ENCODE results near the gene TEDC1.

Gene TEDC1

GRCh38 chr14:105495101-105495989 is 4.3 kb downstream of the TEDC1 start:
- no peak for DNase-seq (ENCODE audit: low read depth in 1 of 2, low spot score in 1 of 2)

DNA sequence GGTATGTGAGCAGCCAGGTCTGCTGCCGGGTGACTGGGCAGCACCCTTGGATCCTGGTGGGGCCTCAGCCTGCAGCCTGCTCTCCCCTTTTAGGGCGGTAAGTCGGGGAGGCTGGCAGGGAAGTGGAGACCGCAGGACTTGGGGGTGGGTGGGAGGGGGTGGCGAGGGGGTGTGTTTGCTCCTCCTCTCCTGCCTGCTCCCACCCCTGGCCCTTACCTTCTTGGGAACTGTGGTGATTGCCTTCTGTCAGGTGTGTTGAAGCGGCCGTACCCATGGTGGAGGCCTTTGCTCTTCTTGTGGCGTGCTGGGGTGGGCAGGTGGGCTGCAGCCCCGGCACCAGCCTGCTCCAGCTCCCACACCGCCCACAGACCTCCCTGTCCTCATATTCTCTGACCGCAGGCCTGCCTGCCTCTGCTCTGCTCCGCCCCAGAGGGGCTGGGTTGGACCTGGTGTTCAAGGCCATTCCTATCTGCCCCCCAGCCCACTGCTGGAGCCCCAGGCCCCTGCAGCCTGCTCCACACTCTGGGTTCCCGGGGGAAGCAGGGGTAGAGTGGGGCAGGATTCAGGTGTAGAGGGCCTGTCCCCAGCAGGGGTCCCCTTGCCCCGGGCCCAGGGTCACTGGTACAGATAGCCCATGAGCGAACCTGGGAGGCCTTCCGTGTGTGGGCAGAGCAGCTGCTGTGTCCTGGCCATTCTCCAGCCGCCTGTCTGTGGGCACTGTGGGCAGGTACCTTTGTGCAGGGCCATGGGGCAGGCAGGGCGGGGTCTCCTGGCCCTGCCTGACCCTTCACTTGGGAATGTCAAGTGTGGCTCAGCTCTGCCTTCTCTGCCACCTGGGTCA is 5.2 kb downstream of the TEDC1 start:
- DNase-seq (ENCODE audit: low read depth in 1 of 2, low spot score in 1 of 2), result no peak

DNA sequence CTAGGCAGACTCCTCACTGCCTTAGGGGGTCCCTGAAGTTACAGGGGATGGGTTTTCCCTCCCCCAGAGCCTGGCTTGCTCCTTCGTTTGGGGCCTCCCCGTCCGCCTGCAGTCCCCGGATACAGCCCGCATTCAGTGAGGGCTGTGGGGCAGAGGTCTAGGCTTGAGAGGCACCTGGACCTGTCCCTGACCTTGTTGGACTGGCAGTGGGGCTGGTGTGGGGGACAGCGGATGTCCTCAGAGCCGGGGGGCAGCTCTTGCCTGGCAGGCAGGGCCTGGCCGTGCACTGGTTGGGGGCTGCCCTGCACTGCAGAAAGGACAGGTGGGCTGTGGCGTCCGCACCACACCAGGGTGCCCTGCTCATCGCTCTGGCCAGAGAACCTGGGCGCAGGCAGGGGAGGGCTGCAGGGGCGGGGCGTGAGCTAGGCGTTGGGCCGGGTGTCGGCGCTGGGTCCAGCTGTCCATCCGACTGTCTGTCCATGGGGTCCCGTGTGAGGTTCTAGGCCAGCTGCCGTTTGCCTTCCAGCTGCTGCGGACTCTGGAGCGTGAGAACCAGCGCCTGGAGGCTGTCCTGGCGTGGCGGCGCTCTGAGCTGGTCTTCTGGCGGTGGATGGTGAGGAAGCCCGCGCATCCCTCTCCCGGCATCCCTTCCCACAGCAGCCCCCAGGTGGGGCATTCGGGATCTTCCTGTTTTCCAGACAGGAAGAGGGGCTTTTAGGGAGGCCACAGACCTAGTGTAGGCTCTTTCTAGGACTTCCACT is 6.0 kb downstream of the TEDC1 start:
- no peak for DNase-seq (ENCODE audit: low read depth in 1 of 2, low spot score in 1 of 2)

GRCh38 chr14:105497671-105498429 is 6.8 kb downstream of the TEDC1 start:
- DNase-seq (ENCODE audit: low read depth in 1 of 2, low spot score in 1 of 2), result no peak

GRCh38 chr14:105498430-105499255 is 7.6 kb downstream of the TEDC1 start:
- no peak for DNase-seq (ENCODE audit: low read depth in 1 of 2, low spot score in 1 of 2)

DNA sequence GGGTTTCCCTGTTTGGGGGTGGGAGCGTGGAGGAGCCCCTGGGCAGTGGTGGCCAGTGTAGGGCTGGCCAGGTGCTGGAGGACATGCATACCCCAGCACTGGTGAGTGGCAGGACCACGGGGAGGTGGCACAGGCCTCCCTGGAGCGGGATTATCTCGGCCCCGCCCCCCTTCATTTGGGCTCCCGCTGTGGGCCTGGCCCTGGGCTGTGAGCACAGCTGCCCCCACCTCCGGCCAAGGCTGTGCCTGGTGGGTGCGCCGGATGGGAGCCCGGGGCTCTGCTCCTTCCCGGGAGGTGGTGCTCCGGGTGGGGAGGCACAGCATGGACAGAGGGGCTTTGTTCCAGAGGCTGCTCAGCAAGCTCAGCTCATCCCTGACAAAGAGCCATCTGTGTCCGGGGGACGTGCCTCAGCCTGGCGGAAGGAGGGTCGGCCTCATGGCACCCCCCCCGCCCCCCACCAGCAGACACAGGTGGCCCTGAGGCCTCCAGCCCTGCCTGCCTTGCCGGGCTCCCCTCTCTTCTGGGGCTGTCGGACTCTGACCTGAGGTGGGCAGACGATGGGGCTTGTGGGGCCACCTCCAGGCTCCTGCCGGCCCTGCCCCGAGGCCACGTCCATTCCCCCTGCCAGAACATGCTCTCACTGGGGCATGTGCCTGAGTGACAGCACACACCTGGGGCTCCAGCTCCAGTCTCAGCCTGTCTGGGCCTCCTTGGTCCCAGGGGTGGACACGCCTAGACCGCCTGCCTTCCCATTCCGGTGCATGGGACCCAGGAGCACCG is 8.4 kb downstream of the TEDC1 start:
- no peak for DNase-seq (ENCODE audit: low read depth in 1 of 2, low spot score in 1 of 2)

GRCh38 chr14:105500036-105500725 is 9.1 kb downstream of the TEDC1 start:
- no peak for DNase-seq (ENCODE audit: low read depth in 1 of 2, low spot score in 1 of 2)

DNA sequence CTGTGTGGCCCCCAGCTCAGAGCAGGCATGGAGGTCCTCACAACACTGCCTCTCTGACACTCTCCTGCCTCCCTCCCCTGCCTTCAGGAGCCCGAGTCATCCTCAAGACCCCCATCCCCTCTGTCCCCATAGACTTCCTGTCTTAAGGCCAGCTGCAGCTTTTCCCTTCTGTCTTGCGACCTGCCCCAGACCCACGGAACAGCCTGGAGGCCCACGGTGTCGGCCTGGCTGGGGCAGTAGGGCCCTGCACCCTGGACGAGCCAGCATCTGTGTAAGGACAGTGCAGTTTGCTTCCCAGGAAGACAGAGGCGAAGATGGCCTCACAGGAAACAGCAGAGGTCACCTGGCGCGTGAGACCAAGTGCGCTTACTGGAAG is 9.7 kb downstream of the TEDC1 start:
- no peak for DNase-seq (ENCODE audit: low read depth in 1 of 2, low spot score in 1 of 2)

DNA sequence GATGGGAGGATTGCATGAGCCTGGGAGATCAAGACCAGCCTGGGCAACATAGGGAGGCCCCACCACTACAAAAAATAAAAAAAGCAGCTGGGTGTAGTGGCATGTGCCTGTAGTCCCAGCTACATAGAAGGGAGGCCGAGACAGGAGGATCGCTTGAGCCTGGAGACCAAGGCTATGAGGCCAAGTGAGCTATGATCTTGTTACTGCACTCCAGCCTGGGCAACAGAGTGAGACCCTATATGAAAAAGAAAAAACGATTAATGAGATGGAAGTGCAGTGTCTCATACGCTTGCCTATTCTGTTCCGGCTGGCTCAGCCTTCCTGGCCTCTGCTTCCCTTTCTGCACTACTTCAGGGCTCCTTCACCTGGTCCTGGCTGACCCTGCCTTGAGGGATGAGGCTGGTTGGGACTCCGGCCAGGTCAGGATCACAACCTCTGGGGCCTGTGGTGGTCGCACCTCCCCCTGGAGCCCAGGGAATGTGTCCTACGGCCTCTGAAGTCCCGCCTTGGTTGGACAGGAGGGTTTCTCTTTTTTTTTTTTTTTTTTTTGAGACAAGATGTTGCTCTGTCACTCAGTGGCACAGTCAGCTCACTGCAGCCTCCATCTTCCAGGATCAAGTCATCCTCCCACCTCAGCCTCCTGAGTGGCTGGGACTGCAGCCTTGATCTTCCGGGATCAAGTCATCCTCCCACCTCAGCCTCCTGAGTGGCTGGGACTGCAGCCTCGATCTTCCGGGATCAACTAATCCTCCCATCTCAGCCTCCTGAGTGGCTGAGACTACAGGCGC is 10.7 kb downstream of the TEDC1 start:
- DNase-seq (ENCODE audit: low read depth in 1 of 2, low spot score in 1 of 2), result no peak

- no peak for DNase-seq (ENCODE audit: low read depth in 1 of 2, low spot score in 1 of 2)
Observed at GRCh38 chr14:105502446-105503295, 11.6 kb downstream of the TEDC1 start.

DNA sequence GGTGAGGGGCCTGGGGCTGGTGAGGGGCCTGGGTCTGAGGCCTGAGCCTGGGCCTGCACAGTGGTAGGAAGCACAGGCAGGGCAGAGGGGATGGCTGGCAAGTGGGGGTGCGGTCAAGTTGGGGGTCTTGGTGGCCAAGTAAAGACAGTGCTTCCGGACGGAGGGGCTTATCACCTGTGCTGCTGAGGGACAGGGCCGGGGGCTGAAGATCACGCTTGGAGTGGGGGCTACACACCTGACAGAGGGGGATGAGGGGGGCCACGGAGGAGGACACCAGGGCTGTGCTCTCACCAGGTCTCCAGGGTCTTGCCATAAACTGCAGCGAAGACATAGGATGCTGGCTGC is 12.2 kb downstream of the TEDC1 start:
- no peak for DNase-seq (ENCODE audit: low read depth in 1 of 2, low spot score in 1 of 2)

- no peak for DNase-seq (ENCODE audit: low read depth in 1 of 2, low spot score in 1 of 2)
Observed at GRCh38 chr14:105503935-105504692, 13.1 kb downstream of the TEDC1 start.

DNA sequence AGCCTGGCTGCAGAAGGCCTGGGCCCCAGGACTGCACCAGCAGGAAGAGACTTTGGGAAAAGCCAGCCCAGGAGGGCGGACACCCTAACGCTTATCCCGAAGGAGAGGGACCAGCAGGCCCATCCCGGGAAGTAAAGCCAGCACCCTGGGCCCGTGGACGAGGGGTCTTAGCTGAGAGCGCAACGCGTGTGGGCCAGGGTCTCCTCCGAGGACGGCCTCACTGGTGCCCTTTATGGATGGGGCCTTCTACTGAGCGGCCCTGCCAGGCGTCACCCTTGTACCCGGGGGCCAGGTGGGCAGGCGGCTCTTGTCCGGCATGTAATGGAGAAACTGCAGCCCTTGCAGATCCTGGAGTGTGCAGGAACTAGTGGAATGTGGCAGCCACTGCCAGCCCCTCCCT is 14.1 kb downstream of the TEDC1 start:
- no peak for DNase-seq (ENCODE audit: low read depth in 1 of 2, low spot score in 1 of 2)

- DNase-seq (ENCODE audit: low read depth in 1 of 2, low spot score in 1 of 2), result no peak
Observed at GRCh38 chr14:105507247-105507646, 16.2 kb downstream of the TEDC1 start.

DNA sequence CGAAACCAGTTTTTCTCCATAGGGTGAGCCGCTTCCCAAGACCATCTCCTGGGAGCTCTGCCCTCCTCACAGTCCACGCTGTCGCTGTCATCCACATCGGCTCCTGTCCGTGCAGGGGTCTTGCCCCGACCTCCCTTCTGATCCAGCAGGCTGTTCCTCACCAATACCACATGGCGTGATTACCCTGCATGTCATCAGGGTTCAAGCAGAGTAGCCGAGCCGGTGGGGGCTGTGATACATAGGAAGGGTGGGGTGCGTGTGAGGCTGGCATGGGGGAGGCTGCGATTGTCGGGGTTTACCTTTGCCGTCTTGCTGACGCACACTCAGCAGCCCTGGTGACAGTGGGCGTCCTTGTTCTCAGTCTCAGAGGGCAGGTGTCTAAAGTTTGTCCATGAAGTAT is 17.0 kb downstream of the TEDC1 start:
- no peak for DNase-seq (ENCODE audit: low read depth in 1 of 2, low spot score in 1 of 2)

DNA sequence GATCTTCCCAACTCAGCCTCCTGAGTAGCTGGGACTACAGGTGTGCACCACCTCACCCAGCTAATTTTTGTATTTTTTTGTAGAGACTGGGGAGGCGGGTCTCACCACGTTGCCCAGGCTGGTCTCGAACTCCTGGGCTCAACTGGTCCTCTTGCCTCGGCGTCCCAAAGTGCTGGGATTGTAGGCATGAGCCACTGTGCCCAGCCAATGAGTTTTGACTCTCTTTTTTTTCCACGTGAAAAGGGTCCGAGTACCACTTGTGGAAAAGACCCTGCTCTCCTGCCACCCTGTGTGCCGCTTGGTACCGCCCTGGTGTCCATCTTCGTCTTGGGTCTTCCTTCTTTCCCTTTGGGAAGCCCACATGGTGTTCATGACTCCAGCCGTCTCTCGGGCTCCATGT is 17.6 kb downstream of the TEDC1 start:
- DNase-seq (ENCODE audit: low read depth in 1 of 2, low spot score in 1 of 2), result no peak
